ENCODE measurements around the gene LRMDA. TPM values are rescaled to one million over a fixed set of nuclear protein-coding genes. Genes with fewer than 3 reads are reported as not detected.
"Not testable (repeated sequence)": the region's sequence is repeated elsewhere in the genome, so short reads cannot be mapped to it uniquely, and the experiment has no call there.

Gene LRMDA
- total and polyA plus RNA-seq, 7 donors = 1.0 to 5.7 (median 2.5) TPM

GRCh38 chr10:75740541-75740940 lies 309.1 kb downstream of the LRMDA start:
- intact Hi-C loops (cut with DNase I) = no loop called here
- Histone ChIP-seq H3K4me1 (no peaks in the 10 kb centered on the region), H3K4me3 (no peak overlapping the region), H3K27me3 (ENCODE audit: insufficient read depth in 3 of 3, low read length in 2 of 3) (peaks cover 0 to 7% (median 0%) of the 10 kb centered on the region in 3 donors), H3K36me3 (ENCODE audit: insufficient read depth in 1 of 2, low read depth in 1 of 2) (no peaks in the 10 kb centered on the region), H3K9me3 (peaks cover 6% of the 10 kb centered on the region), H3K27ac (no peak overlapping the region)
- WGBS, 3 donors = 70 to 92% (median 76%) methylated on average over 1 of the region's 1 CpG
- DNase-seq (no peak), ATAC-seq (no peak)
- no peak for TF ChIP-seq CTCF (IDR thresholded peaks at IDR 0.05)

GRCh38 chr10:75742355-75742754 lies 310.9 kb downstream of the LRMDA start:
- no peak for ATAC-seq
- no peaks in the 10 kb centered on the region for H3K36me3 ChIP-seq (ENCODE audit: insufficient read depth in 1 of 2, low read depth in 1 of 2)
- 91 to 97% (median 94%) methylated on average over 1 of the region's 1 CpG for WGBS, 3 donors
- no peak overlapping the region for H3K4me3 ChIP-seq
- no peak for TF ChIP-seq CTCF (IDR thresholded peaks at IDR 0.05)
- peaks cover 0 to 7% (median 0%) of the 10 kb centered on the region in 3 donors for H3K27me3 ChIP-seq (ENCODE audit: insufficient read depth in 3 of 3, low read length in 2 of 3)
- no peaks in the 10 kb centered on the region for H3K4me1 ChIP-seq
- no peak for DNase-seq
- no peak overlapping the region for H3K27ac ChIP-seq
- intact Hi-C loops (cut with DNase I) = no loop called here
- peaks cover 6% of the 10 kb centered on the region for H3K9me3 ChIP-seq

GRCh38 chr10:75743291-75743778 lies 311.9 kb downstream of the LRMDA start:
- Histone ChIP-seq H3K9me3 (peaks cover 6% of the 10 kb centered on the region), H3K27me3 (ENCODE audit: insufficient read depth in 3 of 3, low read length in 2 of 3) (peaks cover 0 to 7% (median 0%) of the 10 kb centered on the region in 3 donors), H3K36me3 (ENCODE audit: insufficient read depth in 1 of 2, low read depth in 1 of 2) (no peaks in the 10 kb centered on the region), H3K27ac (no peak overlapping the region), H3K4me3 (no peak overlapping the region), H3K4me1 (no peaks in the 10 kb centered on the region)
- TF ChIP-seq CTCF (IDR thresholded peaks at IDR 0.05) = no peak
- intact Hi-C loops (cut with DNase I) = no loop called here
- no peak for ATAC-seq
- DNase-seq = no peak
- WGBS, 3 donors = 51 to 58% (median 55%) methylated on average over 9 of the region's 9 CpGs

- intact Hi-C loops (cut with DNase I) = no loop called here
- H3K27me3 ChIP-seq (ENCODE audit: insufficient read depth in 3 of 3, low read length in 2 of 3) = peaks cover 0 to 4% (median 0%) of the 10 kb centered on the region in 3 donors
- H3K9me3 ChIP-seq = peaks cover 6% of the 10 kb centered on the region
- H3K27ac ChIP-seq = no peak overlapping the region
- ATAC-seq = no peak
- no peak overlapping the region for H3K4me3 ChIP-seq
- no peaks in the 10 kb centered on the region for H3K4me1 ChIP-seq
- DNase-seq = no peak
- no peak for TF ChIP-seq CTCF (IDR thresholded peaks at IDR 0.05)
- H3K36me3 ChIP-seq (ENCODE audit: insufficient read depth in 1 of 2, low read depth in 1 of 2) = no peaks in the 10 kb centered on the region
Measured at GRCh38 chr10:75744261-75744660, 312.8 kb downstream of the LRMDA start.

- no peak overlapping the region for H3K4me3 ChIP-seq
- H3K4me1 ChIP-seq = no peaks in the 10 kb centered on the region
- peaks cover 3% of the 10 kb centered on the region for H3K9me3 ChIP-seq
- intact Hi-C loops (cut with DNase I) = no loop called here
- 61 to 62% (median 61%) methylated on average over 5 of the region's 5 CpGs for WGBS, 3 donors
- TF ChIP-seq CTCF (IDR thresholded peaks at IDR 0.05) = no peak
- H3K27me3 ChIP-seq (ENCODE audit: insufficient read depth in 3 of 3, low read length in 2 of 3) = no peaks in the 10 kb centered on the region
- no peak overlapping the region for H3K27ac ChIP-seq
- ATAC-seq = no peak
- H3K36me3 ChIP-seq (ENCODE audit: insufficient read depth in 1 of 2, low read depth in 1 of 2) = no peaks in the 10 kb centered on the region
- DNase-seq = no peak
Measured at GRCh38 chr10:75746356-75746755, 314.9 kb downstream of the LRMDA start.

GRCh38 chr10:75750093-75750875 lies 318.9 kb downstream of the LRMDA start:
- H3K27ac ChIP-seq; ATAC-seq; H3K36me3 ChIP-seq (ENCODE audit: insufficient read depth in 1 of 2, low read depth in 1 of 2); H3K4me3 ChIP-seq; intact Hi-C loops (cut with DNase I); H3K4me1 ChIP-seq; H3K9me3 ChIP-seq; H3K27me3 ChIP-seq (ENCODE audit: insufficient read depth in 3 of 3, low read length in 2 of 3): not testable (repeated sequence)
- WGBS, 3 donors = 94 to 97% (median 95%) methylated on average over 15 to 50 of the region's 50 CpGs
- peak in 1 of 2 donors; percentile 46 for DNase-seq
